Upper lobe of left lung (tissue), 4 donors: ENCODE results near the gene TRPC3.

Experiments used
- CTCF ChIP-seq, 6 experiments: fragments of 450-650 bp in 4 of 6; fragments of 200-600 bp in 2 of 6; sonication (generic) in 2 of 6; IDR thresholded peaks; one replicate each; pipeline ENCODE4 v1.5.1; 2016 to 2019; ENCODE audit warnings: antibody characterized with exemption in 6 of 6
- EP300 ChIP-seq, 4 donors: sonication (generic); formaldehyde crosslinking; IDR thresholded peaks; one replicate each; pipeline ENCODE4 v1.5.1; 2017; ENCODE audit warnings: antibody characterized with exemption in 4 of 4, control low read depth in 2 of 4

DNA sequence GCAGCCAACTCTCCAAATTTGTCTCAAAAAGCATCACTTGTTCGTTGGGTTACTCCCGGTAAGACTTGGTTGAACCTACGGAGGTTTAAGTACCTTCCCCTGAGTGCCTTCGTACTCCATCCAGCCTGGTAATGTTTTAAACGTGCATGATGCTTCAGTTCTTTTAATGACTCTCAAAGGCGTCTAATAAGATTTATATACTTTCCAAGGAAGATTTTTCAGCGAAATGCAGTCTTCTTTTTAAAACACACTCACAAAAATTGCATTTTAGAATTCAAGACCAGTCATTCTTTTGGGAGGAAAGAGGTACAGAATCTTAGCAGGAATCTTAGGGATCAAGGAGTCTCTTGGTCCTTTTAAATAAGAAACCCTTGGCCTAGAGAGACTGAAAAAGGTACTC lies 430 bp upstream of the TRPC3 start:
- no peak for TF ChIP-seq CTCF (IDR thresholded peaks at IDR 0.05)
- TF ChIP-seq EP300 (IDR thresholded peaks at IDR 0.05): no peak
